ENCODE data around the gene GID8.

The GID8 gene

GRCh38 chr20:62935968-62936585 is 1.9 kb upstream of the GID8 start:
- no peaks in the 10 kb centered on the region for H3K27me3 ChIP-seq (replicated peaks; ENCODE audit: control insufficient read depth, insufficient read depth, low read length)
- no peak for DNase-seq (ENCODE audit: extremely low read depth, insufficient read length)
- TF ChIP-seq, protein P1, sequence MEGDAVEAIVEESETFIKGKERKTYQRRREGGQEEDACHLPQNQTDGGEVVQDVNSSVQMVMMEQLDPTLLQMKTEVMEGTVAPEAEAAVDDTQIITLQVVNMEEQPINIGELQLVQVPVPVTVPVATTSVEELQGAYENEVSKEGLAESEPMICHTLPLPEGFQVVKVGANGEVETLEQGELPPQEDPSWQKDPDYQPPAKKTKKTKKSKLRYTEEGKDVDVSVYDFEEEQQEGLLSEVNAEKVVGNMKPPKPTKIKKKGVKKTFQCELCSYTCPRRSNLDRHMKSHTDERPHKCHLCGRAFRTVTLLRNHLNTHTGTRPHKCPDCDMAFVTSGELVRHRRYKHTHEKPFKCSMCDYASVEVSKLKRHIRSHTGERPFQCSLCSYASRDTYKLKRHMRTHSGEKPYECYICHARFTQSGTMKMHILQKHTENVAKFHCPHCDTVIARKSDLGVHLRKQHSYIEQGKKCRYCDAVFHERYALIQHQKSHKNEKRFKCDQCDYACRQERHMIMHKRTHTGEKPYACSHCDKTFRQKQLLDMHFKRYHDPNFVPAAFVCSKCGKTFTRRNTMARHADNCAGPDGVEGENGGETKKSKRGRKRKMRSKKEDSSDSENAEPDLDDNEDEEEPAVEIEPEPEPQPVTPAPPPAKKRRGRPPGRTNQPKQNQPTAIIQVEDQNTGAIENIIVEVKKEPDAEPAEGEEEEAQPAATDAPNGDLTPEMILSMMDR (IDR thresholded peaks at IDR 0.05; ENCODE audit: insufficient read depth, low read length, poor library complexity, severe bottlenecking) = no peak
- H3K36me3 ChIP-seq (ENCODE audit: control insufficient read depth, insufficient read depth, low read length) = peaks cover 13% of the 10 kb centered on the region
- peak overlapping the region; percentile 94 for H3K4me3 ChIP-seq (replicated peaks; ENCODE audit: low read depth, low read length)

DNA sequence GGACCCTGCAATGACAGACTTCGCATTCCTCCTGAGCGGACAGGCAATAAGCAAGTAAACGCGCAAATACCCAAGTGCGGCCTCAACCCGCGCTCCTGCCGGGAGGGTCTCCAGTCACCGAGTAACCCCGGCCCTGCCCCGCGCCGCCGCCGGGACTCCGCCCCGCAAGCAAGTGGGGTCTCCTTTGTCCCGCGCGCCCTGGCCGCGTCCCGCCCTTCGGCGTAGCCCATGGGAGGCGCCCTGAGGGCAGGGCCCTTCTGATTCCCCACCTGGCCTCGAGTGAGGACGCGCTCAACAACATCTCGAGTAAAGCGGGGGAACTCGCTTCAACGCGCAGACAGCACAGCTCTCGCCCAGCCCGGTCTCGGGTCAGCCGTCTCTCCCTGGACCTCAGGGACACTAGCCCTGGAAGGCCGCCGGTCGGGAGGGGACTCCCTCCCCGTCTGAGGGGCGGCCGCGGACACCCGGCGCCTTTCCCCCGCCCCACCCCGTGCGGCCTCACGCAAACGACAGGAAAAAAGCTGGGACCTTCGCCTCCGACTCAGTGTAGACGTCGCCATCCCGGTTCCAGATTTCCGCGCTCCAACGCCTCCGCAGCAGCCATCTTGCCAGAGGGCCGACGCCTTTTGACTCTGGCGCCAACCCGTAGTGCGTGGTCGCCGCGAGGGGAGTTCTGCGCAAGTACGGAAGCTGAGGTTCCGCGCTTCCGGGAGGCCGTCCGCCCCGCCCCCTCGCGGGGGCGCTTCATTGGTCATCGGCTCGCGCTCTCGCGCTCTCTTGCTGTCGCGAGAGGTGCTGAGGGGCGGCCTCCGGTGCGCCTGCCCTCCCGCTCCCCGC is 461 bp upstream of the GID8 start:
- H3K27me3 ChIP-seq (replicated peaks; ENCODE audit: control insufficient read depth, insufficient read depth, low read length) = no peaks in the 10 kb centered on the region
- peak overlapping the region; percentile 94 for H3K4me3 ChIP-seq (replicated peaks; ENCODE audit: low read depth, low read length)
- peak; percentile 100 for DNase-seq (ENCODE audit: extremely low read depth, insufficient read length)
- peaks cover 16% of the 10 kb centered on the region for H3K36me3 ChIP-seq (ENCODE audit: control insufficient read depth, insufficient read depth, low read length)
- TF ChIP-seq, protein P1 (IDR thresholded peaks at IDR 0.05; ENCODE audit: insufficient read depth, low read length, poor library complexity, severe bottlenecking) = no peak

DNA sequence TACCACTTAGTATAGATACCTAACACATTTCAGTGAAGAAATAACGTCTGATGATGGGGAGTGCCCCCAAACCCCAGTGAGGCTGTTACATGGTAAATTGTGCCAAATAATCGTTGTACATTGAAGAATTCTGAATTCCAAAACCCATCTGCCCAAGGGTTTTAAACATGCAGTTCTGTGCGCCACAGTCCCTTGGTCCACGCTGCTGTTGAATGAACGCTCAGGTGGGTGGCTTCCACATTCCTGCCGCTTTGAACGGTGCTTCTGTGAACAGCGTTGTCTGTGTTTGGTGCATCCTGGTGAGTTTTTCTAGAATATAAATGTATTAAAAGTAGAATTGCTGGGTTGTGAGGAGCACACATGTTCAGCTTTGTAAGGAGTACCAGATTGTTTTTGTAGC is 2.9 kb downstream of the GID8 start:
- no peak for DNase-seq (ENCODE audit: extremely low read depth, insufficient read length)
- Histone ChIP-seq H3K36me3 (ENCODE audit: control insufficient read depth, insufficient read depth, low read length) (peaks cover 22% of the 10 kb centered on the region), H3K27me3 (replicated peaks; ENCODE audit: control insufficient read depth, insufficient read depth, low read length) (no peaks in the 10 kb centered on the region), H3K4me3 (replicated peaks; ENCODE audit: low read depth, low read length) (no peak overlapping the region)
- TF ChIP-seq, protein P1 (IDR thresholded peaks at IDR 0.05; ENCODE audit: insufficient read depth, low read length, poor library complexity, severe bottlenecking) = no peak

DNA sequence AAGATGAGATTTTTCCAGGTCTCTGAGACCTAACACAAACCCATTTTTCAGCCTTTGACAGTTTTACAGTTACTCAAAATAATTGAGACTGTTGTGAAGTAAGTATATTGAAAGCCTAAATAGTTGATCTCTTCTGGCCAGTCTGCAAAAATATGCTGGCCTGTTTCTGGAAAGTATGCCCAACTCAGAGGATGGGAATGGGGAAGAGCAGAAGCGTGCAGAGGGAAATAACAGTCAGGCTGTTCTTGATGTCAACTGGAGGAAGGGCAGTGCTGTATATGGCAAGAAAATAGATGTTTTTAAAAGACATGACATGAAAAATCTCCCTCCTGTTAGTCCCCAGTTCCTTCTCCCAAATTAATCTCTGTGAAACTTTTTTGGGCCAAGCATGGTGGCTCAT is 3.8 kb downstream of the GID8 start:
- TF ChIP-seq, protein P1 (IDR thresholded peaks at IDR 0.05; ENCODE audit: insufficient read depth, low read length, poor library complexity, severe bottlenecking) = no peak
- H3K27me3 ChIP-seq (replicated peaks; ENCODE audit: control insufficient read depth, insufficient read depth, low read length) = no peaks in the 10 kb centered on the region
- no peak for DNase-seq (ENCODE audit: extremely low read depth, insufficient read length)
- no peak overlapping the region for H3K4me3 ChIP-seq (replicated peaks; ENCODE audit: low read depth, low read length)
- H3K36me3 ChIP-seq (ENCODE audit: control insufficient read depth, insufficient read depth, low read length) = peaks cover 28% of the 10 kb centered on the region

- H3K36me3 ChIP-seq (ENCODE audit: control insufficient read depth, insufficient read depth, low read length) = peaks cover 32% of the 10 kb centered on the region
- H3K27me3 ChIP-seq (replicated peaks; ENCODE audit: control insufficient read depth, insufficient read depth, low read length) = no peaks in the 10 kb centered on the region
- no peak for DNase-seq (ENCODE audit: extremely low read depth, insufficient read length)
- no peak overlapping the region for H3K4me3 ChIP-seq (replicated peaks; ENCODE audit: low read depth, low read length)
- TF ChIP-seq, protein P1 (IDR thresholded peaks at IDR 0.05; ENCODE audit: insufficient read depth, low read length, poor library complexity, severe bottlenecking) = no peak
These were observed 4.5 kb downstream of the GID8 start for GRCh38 chr20:62942456-62942855.
